Liver (tissue), 9 donors: Measurements from ENCODE around the gene THEMIS2. TPM values are rescaled to one million over a fixed set of nuclear protein-coding genes. Genes with fewer than 3 reads are reported as not detected.

Experiments
- DNase-seq: peaks from one replicate; pipeline ENCODE4 v3.0.0-alpha.2; 2017; ENCODE audit warnings: low spot score
- H3K27ac ChIP-seq, 2 donors: one replicate each; pipeline ENCODE4 v1.7.0; 2013; ENCODE audit warnings: inconsistent platforms in 2 of 2, low read length in 2 of 2, control low read depth in 1 of 2, low read depth in 1 of 2, mild to moderate bottlenecking in 1 of 2
- H3K27me3 ChIP-seq, 4 donors: one replicate each; pipeline versions ENCODE4 v1.6.1 to v1.7.0; 2013; ENCODE audit warnings: low read length in 3 of 4, inconsistent platforms in 1 of 4, mild to moderate bottlenecking in 1 of 4, moderate library complexity in 1 of 4; ENCODE audit not compliant: control insufficient read depth in 4 of 4, insufficient read depth in 4 of 4
- H3K36me3 ChIP-seq, 4 donors: one replicate each; pipeline versions ENCODE4 v1.6.1 to v1.7.0; 2013; ENCODE audit warnings: low read length in 3 of 4, mild to moderate bottlenecking in 3 of 4, low read depth in 1 of 4, moderate library complexity in 1 of 4; ENCODE audit not compliant: control insufficient read depth in 4 of 4, insufficient read depth in 3 of 4
- H3K4me1 ChIP-seq, 4 donors: one replicate each; pipeline versions ENCODE4 v1.6.1 to v1.7.0; 2013; ENCODE audit warnings: low read length in 3 of 4, mild to moderate bottlenecking in 3 of 4, moderate library complexity in 1 of 4; ENCODE audit not compliant: control insufficient read depth in 4 of 4, insufficient read depth in 4 of 4
- H3K4me3 ChIP-seq, 3 donors: one replicate each; pipeline versions ENCODE4 v1.6.1 to v1.7.0; 2013; ENCODE audit warnings: low read length in 3 of 3, control low read depth in 1 of 3, low read depth in 1 of 3, mild to moderate bottlenecking in 1 of 3
- H3K9ac ChIP-seq, 2 donors: one replicate each; pipeline ENCODE4 v1.7.0; 2013; ENCODE audit warnings: low read length in 2 of 2, mild to moderate bottlenecking in 2 of 2, moderate library complexity in 2 of 2, control low read depth in 1 of 2, low read depth in 1 of 2
- H3K9me3 ChIP-seq, 4 donors: one replicate each; pipeline versions ENCODE4 v1.6.1 to v1.7.0; 2013; ENCODE audit warnings: low read length in 3 of 4; ENCODE audit not compliant: control insufficient read depth in 4 of 4
- ATF3 ChIP-seq: IDR thresholded peaks from 2 replicates; pipeline ENCODE4 v1.6.1; 2016; ENCODE audit warnings: antibody characterized with exemption
- CTCF ChIP-seq: fragments of 150-350 bp; IDR thresholded peaks from 2 replicates; pipeline ENCODE4 v1.5.1; 2017; ENCODE audit warnings: improper control_type of control experiment, low read depth, low read length; ENCODE audit not compliant: missing input control
- EGR1 ChIP-seq, 2 donors: IDR thresholded peaks; 2 replicates each; pipeline ENCODE4 v1.6.1; 2016 to 2018; ENCODE audit warnings: antibody characterized with exemption in 2 of 2, low read depth in 2 of 2
- FOXA1 ChIP-seq: IDR thresholded peaks from 2 replicates; pipeline ENCODE4 v1.6.1; 2016; ENCODE audit warnings: antibody characterized with exemption
- FOXA2 ChIP-seq: IDR thresholded peaks from 2 replicates; pipeline ENCODE4 v1.6.1; 2016; ENCODE audit warnings: antibody characterized with exemption
- GABPA ChIP-seq, 2 donors: IDR thresholded peaks in 1 of 2; conservative IDR thresholded peaks in 1 of 2; 2 replicates each; pipeline ENCODE4 v1.6.1; 2016; ENCODE audit warnings: antibody characterized with exemption in 2 of 2, mild to moderate bottlenecking in 1 of 2, moderate library complexity in 1 of 2
- HNF4A ChIP-seq, 2 donors: conservative IDR thresholded peaks; 2 replicates each; pipeline ENCODE4 v1.6.1; 2016; ENCODE audit warnings: antibody characterized with exemption in 2 of 2, mild to moderate bottlenecking in 2 of 2
- HNF4G ChIP-seq: IDR thresholded peaks from 2 replicates; pipeline ENCODE4 v1.6.1; 2016; ENCODE audit warnings: antibody characterized with exemption
- JUND ChIP-seq, 2 donors: IDR thresholded peaks; 2 replicates each; pipeline ENCODE4 v1.6.1; 2016; ENCODE audit warnings: antibody characterized with exemption in 2 of 2
- MAX ChIP-seq: IDR thresholded peaks from 2 replicates; pipeline ENCODE4 v1.6.1; 2016; ENCODE audit warnings: antibody characterized with exemption
- NR2F2 ChIP-seq: IDR thresholded peaks from 2 replicates; pipeline ENCODE4 v1.6.1; 2016; ENCODE audit warnings: antibody characterized with exemption
- RAD21 ChIP-seq, 2 donors: IDR thresholded peaks; 2 replicates each; pipeline ENCODE4 v1.6.1; 2016; ENCODE audit warnings: antibody characterized with exemption in 2 of 2, mild to moderate bottlenecking in 2 of 2
- REST ChIP-seq: IDR thresholded peaks from 2 replicates; pipeline ENCODE4 v1.6.1; 2016; ENCODE audit warnings: antibody characterized with exemption, mild to moderate bottlenecking
- RXRA ChIP-seq, 2 donors: IDR thresholded peaks; 2 replicates each; pipeline ENCODE4 v1.6.1; 2017 to 2018; ENCODE audit warnings: antibody characterized with exemption in 2 of 2, mild to moderate bottlenecking in 1 of 2
- SP1 ChIP-seq: IDR thresholded peaks from 2 replicates; pipeline ENCODE4 v1.6.1; 2018; ENCODE audit warnings: antibody characterized with exemption, mild to moderate bottlenecking
- TAF1 ChIP-seq: conservative IDR thresholded peaks from 2 replicates; pipeline ENCODE4 v1.6.1; 2016; ENCODE audit warnings: antibody characterized with exemption, mild to moderate bottlenecking
- ZBTB33 ChIP-seq: IDR thresholded peaks from 2 replicates; pipeline ENCODE4 v1.6.1; 2016; ENCODE audit warnings: antibody characterized with exemption
- WGBS: extraction: QIAGEN DNeasy Blood & Tissue Kit; methylation state at CpG from one replicate; pipeline ENCODE4 v1.1.7; 2013; 5-methylcytosine and 5-hydroxymethylcytosine counted together
- polyA plus RNA-seq, 2 donors: library from polyadenylated mRNA; stranded (reverse) in 1 of 2; unstranded in 1 of 2; fragments of 200-250 nt in 1 of 2; fragments of >200 nt in 1 of 2; fragmentation: Nextera tagmentation in 1 of 2; extraction: Ambion mirVana in 1 of 2; gene quantifications; one replicate each; pipeline versions ENCODE4 v1.2.1 to v1.2.3, GENCODE V29; 2013 to 2015
- total RNA-seq, 2 donors: library from RNA; depleted of rRNA; stranded (reverse); fragments of >200 nt; gene quantifications; one replicate each; pipeline ENCODE4 v1.2.3, GENCODE V29; 2014
- donor health status: healthy.
- donor health status: healthy.
- donor health status: healthy.
- donor health status: healthy.
- donor health status: healthy.

Gene THEMIS2
- total and polyA plus RNA-seq, 4 donors = 4.9 to 17.7 (median 10.7) TPM

GRCh38 chr1:27928216-27928954, 56.0 kb downstream of the THEMIS2 start:
- Histone ChIP-seq H3K4me3 (no peak overlapping the region), H3K4me1 (no peaks in the 10 kb centered on the region), H3K9me3 (no peaks in the 10 kb centered on the region), H3K27me3 (no peaks in the 10 kb centered on the region), H3K9ac (no peak overlapping the region), H3K27ac (no peak overlapping the region), H3K36me3 (no peaks in the 10 kb centered on the region)
- 79% methylated on average over 5 of the region's 5 CpGs for WGBS
- DNase-seq = no peak
- TF ChIP-seq HNF4G (no peak), HNF4A (conservative IDR thresholded peaks at IDR 0.05) (no peak), RXRA (IDR thresholded peaks at IDR 0.05) (no peak), ATF3 (no peak), ZBTB33 (no peak), FOXA1 (no peak), CTCF (no peak), SP1 (no peak), EGR1 (IDR thresholded peaks at IDR 0.05; ENCODE audit: low read depth in 2 of 2) (no peak), REST (no peak), NR2F2 (no peak), JUND (IDR thresholded peaks at IDR 0.05) (no peak), FOXA2 (no peak), GABPA (IDR thresholded peaks at IDR 0.05 in 1 of 2, conservative IDR thresholded peaks at IDR 0.05 in 1 of 2) (no peak), MAX (no peak), TAF1 (no peak), RAD21 (IDR thresholded peaks at IDR 0.05) (no peak)
